GM18858 (cell line): ENCODE measurements around the gene CTNNA3.

Experiments used
- ATAC-seq: cut with Tn5 transposase; IDR thresholded peaks from one replicate; pipeline ENCODE4 v1.9.1; 2021; ENCODE audit not compliant: unreplicated experiment

CTNNA3 gene

GRCh38 chr10:66782144-66782543 is 913.9 kb downstream of the CTNNA3 start:
- ATAC-seq: no peak

DNA sequence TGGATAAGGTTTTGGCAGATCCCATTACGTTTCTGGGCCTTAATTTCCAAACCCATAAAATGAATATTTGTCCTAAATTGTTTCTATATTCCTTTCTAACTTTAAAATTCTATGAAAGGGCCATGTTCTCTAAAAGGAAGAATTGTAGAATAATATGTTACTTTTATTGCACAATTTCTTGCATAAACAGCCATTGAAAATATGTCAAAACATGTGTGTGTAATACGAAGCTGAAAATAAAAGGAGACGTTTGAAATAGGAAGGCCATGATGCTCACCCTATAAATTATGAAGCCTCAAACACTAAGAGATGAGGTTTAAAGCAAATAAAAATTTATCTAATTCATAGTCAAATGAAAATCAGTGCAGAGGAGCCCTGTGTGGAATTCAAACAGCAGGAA is 915.2 kb downstream of the CTNNA3 start:
- no peak for ATAC-seq

DNA sequence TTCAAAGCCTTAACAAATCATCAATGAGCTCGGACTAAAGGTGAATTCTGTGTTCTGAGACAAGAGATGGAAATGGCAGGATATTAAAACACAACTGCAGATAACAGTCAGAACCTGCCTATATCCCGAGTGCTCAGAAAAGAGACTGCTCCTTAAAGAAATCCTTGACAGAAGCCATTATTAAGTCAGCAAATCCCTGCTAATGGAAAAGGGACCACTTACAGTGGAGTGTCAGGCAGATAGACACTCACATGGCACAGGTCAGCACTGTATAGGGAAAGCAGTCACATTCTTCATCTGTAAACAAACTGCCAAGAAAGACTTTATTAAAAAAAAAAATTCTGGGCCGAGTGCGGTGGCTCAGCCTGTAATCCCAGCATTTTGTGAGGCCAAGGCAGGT is 917.6 kb downstream of the CTNNA3 start:
- ATAC-seq: no peak

DNA sequence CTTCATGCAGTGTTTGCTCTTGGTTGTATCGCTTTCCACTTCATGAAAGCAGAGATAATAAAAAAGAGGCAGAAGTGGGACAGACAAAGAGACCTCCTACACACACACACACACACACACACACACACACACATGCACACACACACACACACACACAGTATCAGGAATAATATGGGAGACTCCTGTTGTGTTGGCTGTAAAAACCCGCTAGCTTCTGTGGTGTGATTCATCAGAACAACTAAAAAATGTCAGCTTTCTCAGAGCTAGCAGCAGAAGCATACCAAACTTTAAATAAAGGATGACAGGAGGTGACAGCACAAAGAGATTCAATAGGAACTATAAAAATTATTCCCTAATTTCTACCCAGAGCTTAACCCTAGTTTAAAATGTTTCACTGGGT is 918.3 kb downstream of the CTNNA3 start:
- no peak for ATAC-seq

DNA sequence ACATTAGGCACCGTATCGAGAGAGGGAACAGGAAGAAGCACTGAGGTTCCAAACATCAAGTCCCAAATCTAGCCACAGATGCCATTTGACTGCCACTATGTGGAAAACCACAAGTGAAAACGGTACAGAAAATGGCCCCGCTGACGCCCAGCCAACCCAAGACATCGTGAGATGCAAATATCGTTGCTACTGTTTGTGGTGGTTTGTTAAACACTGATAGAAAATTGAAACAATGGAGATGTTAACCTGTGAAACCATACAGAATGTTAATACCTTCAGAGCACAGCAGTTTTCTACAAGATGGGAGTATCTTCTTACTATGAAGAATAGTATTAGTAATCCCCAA is 922.5 kb downstream of the CTNNA3 start:
- ATAC-seq: no peak

GRCh38 chr10:66772548-66773471 is 923.2 kb downstream of the CTNNA3 start:
- ATAC-seq: no peak

GRCh38 chr10:66767707-66768106 is 928.3 kb downstream of the CTNNA3 start:
- no peak for ATAC-seq

- no peak for ATAC-seq
These were observed 933.7 kb downstream of the CTNNA3 start for GRCh38 chr10:66762218-66762729.

DNA sequence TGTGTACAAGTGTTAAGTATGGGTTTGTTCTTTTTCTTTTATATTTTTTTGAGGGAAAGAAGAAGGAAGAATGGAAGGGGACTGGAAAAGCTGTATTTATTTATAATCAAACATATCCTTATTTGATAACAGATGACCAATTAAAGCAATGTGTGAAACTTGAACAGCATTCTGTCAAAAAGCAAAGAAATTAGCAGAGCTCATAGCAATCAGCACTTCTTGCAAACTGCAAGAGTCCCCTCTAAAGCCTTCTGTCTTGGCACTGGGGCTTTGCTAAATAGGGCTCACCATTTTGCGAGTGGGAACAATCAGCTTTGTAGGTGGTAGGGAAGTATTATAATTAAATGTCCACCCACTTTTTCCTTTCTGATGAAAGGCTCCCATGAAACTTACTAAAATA is 935.1 kb downstream of the CTNNA3 start:
- ATAC-seq: no peak

GRCh38 chr10:66755474-66755873 is 940.5 kb downstream of the CTNNA3 start:
- ATAC-seq: no peak

DNA sequence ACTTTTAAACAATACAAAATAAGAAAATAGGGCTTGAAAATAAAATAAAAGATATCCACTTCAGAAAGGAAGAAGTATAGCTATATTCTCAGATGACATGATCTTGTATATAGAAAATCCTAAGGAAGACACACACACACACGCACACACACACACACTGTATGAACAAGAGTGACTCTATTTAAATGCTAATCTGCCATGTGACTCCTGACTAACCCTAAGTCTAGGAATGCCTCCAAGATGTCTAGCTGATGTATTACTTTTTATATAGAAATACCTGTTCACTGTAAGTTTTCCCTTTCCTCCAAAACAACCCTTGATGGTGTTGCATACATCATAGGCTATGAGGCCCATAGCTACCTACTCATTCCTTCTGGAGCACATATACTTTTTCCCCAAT is 943.3 kb downstream of the CTNNA3 start:
- no peak for ATAC-seq

DNA sequence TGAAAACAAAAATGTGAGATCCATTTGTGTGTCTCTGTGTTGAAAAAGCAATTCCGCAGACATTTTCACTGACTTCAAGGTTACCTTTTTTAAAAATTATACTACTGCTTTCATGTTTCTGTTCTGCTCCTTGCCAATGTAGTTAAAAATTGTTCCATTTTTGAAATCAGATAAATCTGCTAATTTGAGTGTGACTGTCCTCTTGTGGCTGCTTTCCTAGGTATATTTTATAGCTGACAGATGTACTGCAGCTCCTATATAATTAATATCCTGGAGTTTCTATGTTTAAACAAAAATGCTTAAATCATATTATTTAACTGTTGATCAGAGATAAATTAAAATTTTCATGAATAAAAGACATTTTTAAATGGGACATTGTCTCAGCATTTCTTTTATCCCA is 947.8 kb downstream of the CTNNA3 start:
- no peak for ATAC-seq

DNA sequence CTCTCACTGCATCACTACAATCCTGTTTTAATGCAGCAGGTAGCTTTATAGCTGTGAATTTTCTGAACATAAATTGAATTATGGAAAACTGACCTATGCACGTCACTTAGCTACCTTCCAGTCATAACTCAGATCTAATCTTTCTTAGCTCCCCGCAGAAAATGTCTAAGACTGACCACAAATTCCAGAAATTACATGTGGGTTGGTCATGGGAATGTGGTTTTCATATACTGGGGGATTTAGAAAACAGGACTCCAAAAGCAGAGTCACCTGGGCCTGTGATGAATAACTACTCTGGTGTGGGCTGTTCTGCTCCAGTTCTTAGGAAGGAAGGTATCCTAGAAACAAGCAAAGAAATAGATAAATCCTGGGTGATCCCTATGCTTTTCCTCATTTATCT is 948.5 kb downstream of the CTNNA3 start:
- no peak for ATAC-seq

GRCh38 chr10:66746711-66747110 is 949.3 kb downstream of the CTNNA3 start:
- no peak for ATAC-seq

- ATAC-seq: no peak
These were observed 949.7 kb downstream of the CTNNA3 start for GRCh38 chr10:66746246-66746645.

GRCh38 chr10:66744915-66745314 is 951.1 kb downstream of the CTNNA3 start:
- ATAC-seq: no peak

- no peak for ATAC-seq
These were observed 958.8 kb downstream of the CTNNA3 start for GRCh38 chr10:66737241-66737640.

- ATAC-seq: no peak
These were observed 972.2 kb downstream of the CTNNA3 start for GRCh38 chr10:66723608-66724400.

DNA sequence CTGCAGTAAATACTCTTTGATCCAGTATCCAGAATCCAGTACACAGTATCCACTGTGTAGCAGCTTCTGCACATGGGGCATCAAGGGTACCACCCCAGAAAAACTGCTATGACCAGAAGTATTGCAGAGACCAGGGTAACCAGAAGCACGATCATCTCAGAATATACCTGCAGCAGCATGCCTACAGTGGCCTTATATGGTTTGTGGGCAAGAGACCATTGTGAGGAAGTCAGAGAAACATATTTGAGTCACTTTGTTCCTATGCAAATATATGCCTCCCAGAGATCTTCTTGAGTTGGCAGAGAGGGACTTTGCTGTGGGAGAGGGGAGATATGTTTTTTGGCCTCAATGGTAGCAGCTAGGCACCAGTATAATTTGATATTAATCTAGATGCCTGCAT is 976.5 kb downstream of the CTNNA3 start:
- ATAC-seq: no peak

DNA sequence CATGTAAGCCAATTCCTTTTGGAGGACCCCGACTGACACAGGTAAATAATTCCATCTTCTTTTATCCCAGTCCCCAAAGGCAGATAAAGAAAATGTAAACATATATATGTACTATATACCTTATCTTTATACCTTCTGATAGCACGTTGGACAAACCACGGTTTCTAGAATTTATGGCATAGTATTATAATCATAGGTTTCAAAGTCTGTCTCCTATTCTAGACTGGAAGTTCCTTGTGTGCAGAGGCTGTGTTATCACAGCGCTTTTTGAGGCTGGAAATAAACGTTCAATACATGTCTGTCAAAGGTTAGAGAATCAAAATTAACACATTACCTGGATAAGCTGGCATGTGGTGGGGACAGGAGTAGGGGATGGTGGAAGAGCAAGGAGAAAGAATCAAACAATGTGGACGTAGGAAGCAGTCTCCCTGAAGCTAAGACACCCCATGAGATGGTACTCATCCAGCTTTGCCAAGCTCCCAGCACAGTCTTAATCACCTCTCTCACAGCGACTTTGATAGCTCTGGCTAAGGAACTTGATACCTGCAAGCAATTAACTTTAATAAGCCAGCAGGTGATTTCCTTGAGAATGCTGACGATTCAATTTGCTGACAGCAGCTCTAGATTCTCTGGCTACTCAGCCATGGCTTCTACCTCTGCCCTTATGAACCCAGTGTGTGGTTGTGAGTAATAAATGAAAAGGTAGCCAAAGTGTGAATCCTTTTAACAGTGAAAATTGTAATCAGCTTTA is 978.6 kb downstream of the CTNNA3 start:
- ATAC-seq: no peak

GRCh38 chr10:66714741-66715140 is 981.3 kb downstream of the CTNNA3 start:
- no peak for ATAC-seq
